ENCODE measurements around the gene SEMA3F.

SEMA3F gene

GRCh38 chr3:50166620-50167019 is 11.5 kb downstream of the SEMA3F start:
- no peak overlapping the region for H3K4me3 ChIP-seq (ENCODE audit: low read length)
- no peaks in the 10 kb centered on the region for H3K9me3 ChIP-seq (ENCODE audit: control insufficient read depth, insufficient read depth, low read length)
- TF ChIP-seq CTCF (IDR thresholded peaks at IDR 0.05; ENCODE audit: low read depth, low read length, poor library complexity, severe bottlenecking) (no peak), EZH2phosphoT487 (IDR thresholded peaks at IDR 0.05; ENCODE audit: borderline replicate concordance, low read length) (no peak)
- no peaks in the 10 kb centered on the region for H3K4me1 ChIP-seq (ENCODE audit: control insufficient read depth, low read length)
- H4K20me1 ChIP-seq (ENCODE audit: control insufficient read depth, insufficient read depth, low read depth, low read length) = no peaks in the 10 kb centered on the region
- H3K36me3 ChIP-seq (ENCODE audit: control insufficient read depth, low read length) = no peaks in the 10 kb centered on the region
- H3K27me3 ChIP-seq (ENCODE audit: control insufficient read depth, low read length) = peaks cover 9% of the 10 kb centered on the region; the same call in 1 of the 2 replicates
- H3K79me2 ChIP-seq (ENCODE audit: control insufficient read depth, low read length) = no peaks in the 10 kb centered on the region
- no peaks in the 10 kb centered on the region for H3F3A ChIP-seq (ENCODE audit: control insufficient read depth, insufficient read depth)
- no peak overlapping the region for H3K27ac ChIP-seq (ENCODE audit: low read depth, low read length)
- no peaks in the 10 kb centered on the region for H3K9me2 ChIP-seq (replicated peaks; ENCODE audit: control insufficient read depth, low read length)
- no peak overlapping the region for H3K4me2 ChIP-seq (ENCODE audit: low read length)

- peaks cover 6% of the 10 kb centered on the region; the same call in 1 of the 2 replicates for H3K27me3 ChIP-seq (ENCODE audit: control insufficient read depth, low read length)
- H3F3A ChIP-seq (ENCODE audit: control insufficient read depth, insufficient read depth) = no peaks in the 10 kb centered on the region
- H3K36me3 ChIP-seq (ENCODE audit: control insufficient read depth, low read length) = no peaks in the 10 kb centered on the region
- no peaks in the 10 kb centered on the region for H3K4me1 ChIP-seq (ENCODE audit: control insufficient read depth, low read length)
- H3K27ac ChIP-seq (ENCODE audit: low read depth, low read length) = no peak overlapping the region
- TF ChIP-seq EZH2phosphoT487 (IDR thresholded peaks at IDR 0.05; ENCODE audit: borderline replicate concordance, low read length) (no peak), CTCF (IDR thresholded peaks at IDR 0.05; ENCODE audit: low read depth, low read length, poor library complexity, severe bottlenecking) (no peak)
- no peaks in the 10 kb centered on the region for H3K9me3 ChIP-seq (ENCODE audit: control insufficient read depth, insufficient read depth, low read length)
- no peaks in the 10 kb centered on the region for H3K9me2 ChIP-seq (replicated peaks; ENCODE audit: control insufficient read depth, low read length)
- H3K79me2 ChIP-seq (ENCODE audit: control insufficient read depth, low read length) = no peaks in the 10 kb centered on the region
- no peak overlapping the region for H3K4me2 ChIP-seq (ENCODE audit: low read length)
- no peaks in the 10 kb centered on the region for H4K20me1 ChIP-seq (ENCODE audit: control insufficient read depth, insufficient read depth, low read depth, low read length)
- no peak overlapping the region for H3K4me3 ChIP-seq (ENCODE audit: low read length)
These were observed 12.1 kb downstream of the SEMA3F start for GRCh38 chr3:50167069-50167840.

- no peak overlapping the region for H3K4me2 ChIP-seq (ENCODE audit: low read length)
- no peaks in the 10 kb centered on the region for H3K36me3 ChIP-seq (ENCODE audit: control insufficient read depth, low read length)
- H3K9me2 ChIP-seq (replicated peaks; ENCODE audit: control insufficient read depth, low read length) = no peaks in the 10 kb centered on the region
- H3K9me3 ChIP-seq (ENCODE audit: control insufficient read depth, insufficient read depth, low read length) = no peaks in the 10 kb centered on the region
- H3K4me3 ChIP-seq (ENCODE audit: low read length) = no peak overlapping the region
- TF ChIP-seq CTCF (IDR thresholded peaks at IDR 0.05; ENCODE audit: low read depth, low read length, poor library complexity, severe bottlenecking) (no peak), EZH2phosphoT487 (IDR thresholded peaks at IDR 0.05; ENCODE audit: borderline replicate concordance, low read length) (no peak)
- no peaks in the 10 kb centered on the region for H3K4me1 ChIP-seq (ENCODE audit: control insufficient read depth, low read length)
- H3K27ac ChIP-seq (ENCODE audit: low read depth, low read length) = no peak overlapping the region
- H3K27me3 ChIP-seq (ENCODE audit: control insufficient read depth, low read length) = peaks cover 6% of the 10 kb centered on the region; the same call in 1 of the 2 replicates
- no peaks in the 10 kb centered on the region for H3K79me2 ChIP-seq (ENCODE audit: control insufficient read depth, low read length)
- H4K20me1 ChIP-seq (ENCODE audit: control insufficient read depth, insufficient read depth, low read depth, low read length) = no peaks in the 10 kb centered on the region
- H3F3A ChIP-seq (ENCODE audit: control insufficient read depth, insufficient read depth) = no peaks in the 10 kb centered on the region
These were observed 12.7 kb downstream of the SEMA3F start for GRCh38 chr3:50167841-50168209.
